C4-2B (cell line): Measurements from ENCODE around the gene CRYAA.
A peak's percentile ranks its signal among the peaks of the same experiment; 100 is the strongest.

Source experiments
- H3K27ac ChIP-seq: fragments of 450-650 bp; 2 replicates; pipeline ENCODE4 v1.5.1; 2017
- CTCF ChIP-seq: fragments of 450-650 bp; conservative IDR thresholded peaks from 2 replicates; pipeline ENCODE4 v1.5.1; 2017; ENCODE audit warnings: mild to moderate bottlenecking
- ZFX ChIP-seq: fragments of 450-650 bp; IDR thresholded peaks from 2 replicates; pipeline ENCODE4 v1.6.1; 2017

Gene CRYAA

GRCh38 chr21:43195121-43196021, 26.6 kb downstream of the CRYAA start:
- TF ChIP-seq ZFX (no peak), CTCF (no peak)
- H3K27ac ChIP-seq: peak overlapping the region; percentile 42

GRCh38 chr21:43196826-43197225, 28.0 kb downstream of the CRYAA start:
- peak overlapping the region; percentile 42 for H3K27ac ChIP-seq
- TF ChIP-seq CTCF (no peak), ZFX (no peak)

GRCh38 chr21:43198376-43198775, 29.6 kb downstream of the CRYAA start:
- TF ChIP-seq ZFX: no peak
- no peak for TF ChIP-seq CTCF
- H3K27ac ChIP-seq: no peak overlapping the region

- TF ChIP-seq ZFX: no peak
- no peak for TF ChIP-seq CTCF
- H3K27ac ChIP-seq: no peak overlapping the region
Measured at GRCh38 chr21:43201491-43201890, 32.7 kb downstream of the CRYAA start.

- no peak overlapping the region for H3K27ac ChIP-seq
- no peak for TF ChIP-seq CTCF
- no peak for TF ChIP-seq ZFX
Measured at GRCh38 chr21:43203591-43203990, 34.8 kb downstream of the CRYAA start.

GRCh38 chr21:43204638-43205037, 35.8 kb downstream of the CRYAA start:
- no peak overlapping the region for H3K27ac ChIP-seq
- no peak for TF ChIP-seq CTCF
- no peak for TF ChIP-seq ZFX

GRCh38 chr21:43206231-43207042, 37.6 kb downstream of the CRYAA start:
- H3K27ac ChIP-seq: no peak overlapping the region
- TF ChIP-seq CTCF: no peak
- no peak for TF ChIP-seq ZFX
